K562 (cell line): ENCODE results near the gene FBXO11. TPM values are rescaled to one million over a fixed set of nuclear protein-coding genes. Genes with fewer than 3 reads are reported as not detected.

Source experiments
- ATAC-seq: fragments of 200-7000 bp; cut with Tn5 transposase; 3 replicates; pipeline ENCODE4 v1.9.1; 2020; ENCODE audit warnings: moderate library complexity
- BruUV-seq: library from RNA; stranded (reverse); fragments of 400-500 nt; replicated peaks from 2 replicates; lab custom pipeline; 2021; lab: Mats Ljungman, UMichigan
- CTCF ChIA-PET: fragments of 300-600 bp; formaldehyde crosslinking; extraction: SDS; loops from one replicate; lab custom pipeline; 2021; ENCODE audit warnings: low intra/inter-chr PET ratio; lab: Yijun Ruan, JAX
- POLR2A ChIA-PET: fragments of 300-600, 350-650 bp; sonication (Branson Sonifier 250); formaldehyde crosslinking; extraction: SDS; loops from one replicate; lab custom pipeline; 2021; ENCODE audit warnings: antibody characterized with exemption, inconsistent platforms; lab: Yijun Ruan, JAX
- DNase-seq, 4 experiments: peaks; one replicate each; pipeline versions ENCODE4 v3.0.0 to v3.0.0-alpha.2; 2011 to 2018; ENCODE audit warnings: low spot score in 3 of 4, mixed read lengths in 3 of 4; ENCODE audit errors: extremely low read depth in 1 of 4
- FAIRE-seq: peaks from 2 replicates; lab custom pipeline; 2011; peaks lifted over from hg19 to GRCh38; lab: Jason Lieb, UNC
- H2AFZ ChIP-seq: 2 replicates; pipeline ENCODE4 v1.6.0; 2011; ENCODE audit warnings: low read depth, low read length, control low read depth, inconsistent platforms
- H3K27ac ChIP-seq: fragments of 200-600 bp; 3 replicates; pipeline ENCODE4 v1.8.0; 2011; ENCODE audit warnings: low read depth, mild to moderate bottlenecking, control low read depth, inconsistent platforms, low read length, moderate library complexity, mixed read lengths; ENCODE audit errors: extremely low read depth
- H3K27me3 ChIP-seq, 2 experiments: fragments of 300-600 bp in 1 of 2; 2 replicates in 1 of 2; 3 replicates in 1 of 2; pipeline versions ENCODE4 v1.6.0 to v1.8.0; 2011; ENCODE audit warnings: inconsistent platforms in 2 of 2, low read length in 2 of 2, mild to moderate bottlenecking in 1 of 2, mixed read lengths in 1 of 2, moderate library complexity in 1 of 2; ENCODE audit not compliant: control insufficient read depth in 2 of 2, insufficient read depth in 2 of 2
- H3K36me3 ChIP-seq: fragments of 300-600 bp; 3 replicates; pipeline ENCODE4 v1.8.0; 2011; ENCODE audit warnings: mild to moderate bottlenecking, low read length, inconsistent platforms; ENCODE audit not compliant: control insufficient read depth, insufficient read depth
- H3K4me1 ChIP-seq, 2 experiments: fragments of 200-600 bp in 1 of 2; replicated peaks in 1 of 2; 2 replicates in 1 of 2; 3 replicates in 1 of 2; pipeline versions ENCODE4 v1.5.1 to v1.8.0; 2011; ENCODE audit warnings: inconsistent platforms in 2 of 2, low read length in 2 of 2, mild to moderate bottlenecking in 1 of 2, mixed read lengths in 1 of 2, moderate library complexity in 1 of 2; ENCODE audit not compliant: control insufficient read depth in 2 of 2, insufficient read depth in 2 of 2
- H3K4me2 ChIP-seq: 2 replicates; pipeline ENCODE4 v1.6.1; 2011; ENCODE audit warnings: low read length, control low read depth, inconsistent platforms, mixed read lengths; ENCODE audit not compliant: insufficient read depth
- H3K4me3 ChIP-seq: fragments of 200-600 bp; sonication (generic), shearing (Covaris generic); 2 replicates; pipeline ENCODE4 v1.5.1; 2016; ENCODE audit warnings: control low read depth, inconsistent platforms
- H3K79me2 ChIP-seq: fragments of 200-600 bp; 3 replicates; pipeline ENCODE4 v1.8.0; 2011; ENCODE audit warnings: low read length, inconsistent platforms; ENCODE audit not compliant: control insufficient read depth, insufficient read depth
- H3K9ac ChIP-seq, 2 experiments: 2 replicates each; pipeline versions ENCODE4 v1.6.0 to v1.6.1; 2011; ENCODE audit warnings: low read depth in 2 of 2, low read length in 2 of 2, control low read depth in 1 of 2, inconsistent platforms in 1 of 2, mild to moderate bottlenecking in 1 of 2, mixed read lengths in 1 of 2; ENCODE audit not compliant: insufficient read depth in 1 of 2
- H3K9me1 ChIP-seq: one replicate; pipeline ENCODE4 v1.6.0; 2011; ENCODE audit warnings: inconsistent platforms, mild to moderate bottlenecking, low read length, moderate library complexity; ENCODE audit not compliant: control insufficient read depth, insufficient read depth
- H3K9me3 ChIP-seq: replicated peaks from 2 replicates; pipeline ENCODE4 v1.5.1; 2011; ENCODE audit warnings: low read depth, low read length, inconsistent platforms; ENCODE audit not compliant: control insufficient read depth, insufficient read depth
- H4K20me1 ChIP-seq: replicated peaks from 2 replicates; pipeline ENCODE4 v1.6.1; 2011; ENCODE audit warnings: low read length, inconsistent platforms, mixed read lengths; ENCODE audit not compliant: control insufficient read depth, insufficient read depth
- BRCA1 ChIP-seq, 2 experiments: fragments of 450-650 bp in 1 of 2; sonication (generic) in 1 of 2; formaldehyde crosslinking in 1 of 2; IDR thresholded peaks; 2 replicates each; pipeline versions ENCODE4 v1.5.0 to v1.6.1; 2017 to 2020; ENCODE audit warnings: mild to moderate bottlenecking in 1 of 2, missing genetic modification reagents in 1 of 2
- E2F8 ChIP-seq: fragments of 450-650 bp; IDR thresholded peaks from 2 replicates; pipeline ENCODE4 v1.7.1; 2018; ENCODE audit warnings: mild to moderate bottlenecking, low read depth; ENCODE audit not compliant: partially characterized antibody
- EGR1 ChIP-seq: fragments of 450-650 bp; conservative IDR thresholded peaks from 2 replicates; pipeline ENCODE4 v1.6.1; 2017; ENCODE audit warnings: mild to moderate bottlenecking
- HCFC1 ChIP-seq: IDR thresholded peaks from 2 replicates; pipeline ENCODE4 v1.6.1; 2012; ENCODE audit warnings: low read depth, low read length, improper control_type of control experiment
- HDAC1 ChIP-seq, 2 experiments: fragments of 450-650 bp; IDR thresholded peaks; 2 replicates each; pipeline ENCODE4 v1.6.1; 2016 to 2017; ENCODE audit warnings: inconsistent platforms in 1 of 2, mild to moderate bottlenecking in 1 of 2, moderate library complexity in 1 of 2
- NFATC3 ChIP-seq: fragments of 450-650 bp; IDR thresholded peaks from 2 replicates; pipeline ENCODE4 v1.6.1; 2017; ENCODE audit warnings: mild to moderate bottlenecking
- NR2C2 ChIP-seq, 2 experiments: fragments of 200-800 bp in 1 of 2; sonication (Bioruptor generic) in 1 of 2; sonication (generic) in 1 of 2; formaldehyde crosslinking in 1 of 2; IDR thresholded peaks; 2 replicates each; pipeline versions ENCODE4 v1.6.1 to v1.8.0; 2016 to 2022; ENCODE audit warnings: mild to moderate bottlenecking in 1 of 2, missing compliant biosample characterization in 1 of 2, missing genetic modification characterization in 1 of 2, missing genetic modification reagents in 1 of 2
- NRF1 ChIP-seq, 2 experiments: fragments of 450-650 bp; IDR thresholded peaks in 1 of 2; conservative IDR thresholded peaks in 1 of 2; 2 replicates each; pipeline ENCODE4 v1.6.1; 2014; ENCODE audit warnings: mild to moderate bottlenecking in 2 of 2
- PBX2 ChIP-seq, 2 experiments: IDR thresholded peaks in 1 of 2; conservative IDR thresholded peaks in 1 of 2; 2 replicates each; pipeline ENCODE4 v1.6.1; 2016; ENCODE audit warnings: low read depth in 2 of 2, mild to moderate bottlenecking in 1 of 2, missing compliant biosample characterization in 1 of 2, missing genetic modification characterization in 1 of 2, moderate library complexity in 1 of 2
- POLR2G ChIP-seq: fragments of 200-400 bp; formaldehyde crosslinking; IDR thresholded peaks from 2 replicates; pipeline ENCODE4 v1.6.1; 2017; ENCODE audit warnings: low read depth, mild to moderate bottlenecking, antibody characterized with exemption, low read length, moderate library complexity
- RCOR1 ChIP-seq, 2 experiments: IDR thresholded peaks; 2 replicates each; pipeline ENCODE4 v1.6.1; 2012; ENCODE audit warnings: low read depth in 2 of 2, low read length in 2 of 2, borderline replicate concordance in 1 of 2, improper control_type of control experiment in 1 of 2
- SP2 ChIP-seq: IDR thresholded peaks from 2 replicates; pipeline ENCODE4 v1.6.1; 2011; ENCODE audit warnings: mild to moderate bottlenecking, low read depth, low read length, moderate library complexity; ENCODE audit not compliant: poor library complexity, severe bottlenecking; ENCODE audit errors: extremely low read depth
- XRCC4 ChIP-seq: IDR thresholded peaks from one replicate; pipeline ENCODE4 v1.6.1; 2011; ENCODE audit not compliant: insufficient read depth, insufficient read length; ENCODE audit errors: extremely low read depth
- XRCC5 ChIP-seq: fragments of 200-400 bp; formaldehyde crosslinking; IDR thresholded peaks from 2 replicates; pipeline ENCODE4 v1.6.1; 2017; ENCODE audit warnings: low read depth, mild to moderate bottlenecking, low read length
- ZNF274 ChIP-seq: IDR thresholded peaks from 2 replicates; pipeline ENCODE4 v1.6.1; 2011; ENCODE audit warnings: low read depth, mild to moderate bottlenecking, low read length, moderate library complexity, borderline replicate concordance
- WGBS: fragments of 100-300 bp; shearing (Covaris generic); methylation state at CpG from one replicate; pipeline ENCODE4 v1.1.6; 2016; ENCODE audit warnings: low coverage, mixed read lengths; ENCODE audit not compliant: insufficient coverage; ENCODE audit errors: missing lambda C conversion rate; 5-methylcytosine and 5-hydroxymethylcytosine counted together
- in situ Hi-C: fragments of 300-500 bp; cut with MboI; formaldehyde crosslinking; loops from 4 replicates; pipeline ENCODE4 v1.15.0; 2018; ENCODE audit warnings: inconsistent platforms, mixed read lengths
- intact Hi-C: fragments of 100-400 bp; cut with micrococcal nuclease; formaldehyde crosslinking; loops from 2 replicates; pipeline ENCODE4 v1.14.2; 2022
- polyA plus RNA-seq, 8 experiments: library from polyadenylated mRNA; depleted of rRNA in 4 of 8; stranded (reverse) in 5 of 8; unstranded in 3 of 8; fragments of >200 nt; fragmentation: Nextera tagmentation in 2 of 8; fragmentation: Illumina TruSeq in 1 of 8; extraction: Ambion mirVana in 2 of 8; extraction: Trizol in 1 of 8; gene quantifications; 2 replicates each; pipeline versions ENCODE4 v1.2.1 to v1.2.3, GENCODE V29; 2011 to 2014; ENCODE audit warnings: inconsistent platforms in 1 of 8, missing spikeins in 1 of 8
- total RNA-seq, 7 experiments: library from RNA; depleted of rRNA in 6 of 7; stranded (reverse); fragments of >200 nt in 6 of 7; fragmentation: Illumina TruSeq in 2 of 7; extraction: Trizol in 2 of 7; gene quantifications; 2 replicates each; pipeline versions ENCODE4 v1.2.1 to v1.2.3, GENCODE V29; 2011 to 2021; ENCODE audit warnings: low replicate concordance in 1 of 7

FBXO11 gene
- total and polyA plus RNA-seq, 9 of the 15 experiments (the other 6 are each of a cell fraction or from before 2014, with no cell fraction given) = 8.8 to 44.5 (median 24.1) TPM

- no peaks in the 10 kb centered on the region for H3K27me3 ChIP-seq
- H3K4me1 ChIP-seq = peaks cover 4 to 18% of the 10 kb centered on the region in 2 experiments; a peak in 4 of 5 replicates
- H3K9ac ChIP-seq = no peak overlapping the region
- 68% methylated on average over 7 of the region's 7 CpGs for WGBS
- ATAC-seq (no peak), FAIRE-seq (no peak), DNase-seq (no peak)
- H3K36me3 ChIP-seq = peaks cover 26% of the 10 kb centered on the region; the same call in 2 of the 3 replicates
- no peak for TF ChIP-seq XRCC5
- no peak for TF ChIP-seq POLR2G
- TF ChIP-seq NR2C2 (CRISPR knock-in tag; IDR thresholded peaks at IDR 0.05) = no peak
- TF ChIP-seq NR2C2 (tag; IDR thresholded peaks at IDR 0.05) = no peak
- TF ChIP-seq BRCA1 (IDR thresholded peaks at IDR 0.05) = no peak
- TF ChIP-seq BRCA1 (CRISPR knock-in tag; IDR thresholded peaks at IDR 0.05) = no peak
- TF ChIP-seq RCOR1 (IDR thresholded peaks at IDR 0.05; ENCODE audit: borderline replicate concordance in 1 of 2, low read depth in 2 of 2, low read length in 2 of 2) = no peak
- no peak for TF ChIP-seq PBX2 (CRISPR knock-in tag; IDR thresholded peaks at IDR 0.05; ENCODE audit: low read depth)
- no peak for TF ChIP-seq PBX2 (tag; conservative IDR thresholded peaks at IDR 0.05; ENCODE audit: low read depth)
- TF ChIP-seq HCFC1 = no peak
- no peak for TF ChIP-seq NFATC3
- TF ChIP-seq NRF1 (conservative IDR thresholded peaks at IDR 0.05 in 1 of 2, IDR thresholded peaks at IDR 0.05 in 1 of 2) = no peak
- TF ChIP-seq E2F8 = no peak
- TF ChIP-seq ZNF274 = no peak
- no peak for TF ChIP-seq HDAC1 (IDR thresholded peaks at IDR 0.05)
- no peak for TF ChIP-seq XRCC4
- TF ChIP-seq SP2 = no peak
- TF ChIP-seq EGR1 = no peak
- intact Hi-C loops (no loop called here), in situ Hi-C loops (loop anchor here (25.0 kb wide), 1 partner anchor 544 kb away; no protein-coding TSS in a partner anchor)
- H3K27ac ChIP-seq = 0 out of 3 replicates have a peak overlapping the region, but pooled peaks have one; percentile 2
- no peaks in the 10 kb centered on the region for H3K9me3 ChIP-seq
- no peak overlapping the region for H3K4me3 ChIP-seq
- H3K9me1 ChIP-seq = no peaks in the 10 kb centered on the region
- H2AFZ ChIP-seq = no peak overlapping the region
- peaks cover 99% of the 10 kb centered on the region for H3K79me2 ChIP-seq
- ChIA-PET CTCF (interaction anchor here (0.7 kb wide), 1 partner anchor 322 kb away, joined by 3 read pairs; no protein-coding TSS in a partner anchor), POLR2A (interaction anchor here (0.6 to 1.0 kb wide), 3 partner anchors 14 to 1169 kb away, joined by 3 to 4 read pairs (median 3); no protein-coding TSS in a partner anchor)
- H3K4me2 ChIP-seq = no peak overlapping the region
- no TSS peak for BruUV-seq
- H4K20me1 ChIP-seq = peaks cover 22% of the 10 kb centered on the region
These were observed 37.5 kb downstream of the FBXO11 start for GRCh38 chr2:47868611-47869352.
